ENCODE data around the gene CNEP1R1.

The CNEP1R1 gene

GRCh38 chr16:50043358-50043757 is 18.3 kb downstream of the CNEP1R1 start:
- no peak for TF ChIP-seq CTCF (conservative IDR thresholded peaks at IDR 0.05; ENCODE audit: low read length)
- no peak overlapping the region for H3K4me3 ChIP-seq (ENCODE audit: low read length)
- no peak for DNase-seq (ENCODE audit: low read depth)

GRCh38 chr16:50045412-50045811 is 20.4 kb downstream of the CNEP1R1 start:
- no peak for DNase-seq (ENCODE audit: low read depth)
- TF ChIP-seq CTCF (conservative IDR thresholded peaks at IDR 0.05; ENCODE audit: low read length), result no peak

GRCh38 chr16:50046853-50047252 is 21.8 kb downstream of the CNEP1R1 start:
- no peak for TF ChIP-seq CTCF (conservative IDR thresholded peaks at IDR 0.05; ENCODE audit: low read length)
- H3K4me3 ChIP-seq (ENCODE audit: low read length), result no peak overlapping the region
- no peak for DNase-seq (ENCODE audit: low read depth)

More at GRCh38 chr16:50045412-50045811, 20.4 kb downstream of the CNEP1R1 start:
- no peak overlapping the region for H3K4me3 ChIP-seq (ENCODE audit: low read length)

- no peak for DNase-seq (ENCODE audit: low read depth)
- no peak overlapping the region for H3K4me3 ChIP-seq (ENCODE audit: low read length)
- TF ChIP-seq CTCF (conservative IDR thresholded peaks at IDR 0.05; ENCODE audit: low read length), result no peak
These were observed 22.8 kb downstream of the CNEP1R1 start for GRCh38 chr16:50047864-50048263.

GRCh38 chr16:50050802-50051201 is 25.8 kb downstream of the CNEP1R1 start:
- DNase-seq (ENCODE audit: low read depth), result peak; percentile 47
- TF ChIP-seq CTCF (conservative IDR thresholded peaks at IDR 0.05; ENCODE audit: low read length), result no peak
- no peak overlapping the region for H3K4me3 ChIP-seq (ENCODE audit: low read length)

- TF ChIP-seq CTCF (conservative IDR thresholded peaks at IDR 0.05; ENCODE audit: low read length), result no peak
- no peak overlapping the region for H3K4me3 ChIP-seq (ENCODE audit: low read length)
- no peak for DNase-seq (ENCODE audit: low read depth)
These were observed 31.2 kb downstream of the CNEP1R1 start for GRCh38 chr16:50056226-50056625.

GRCh38 chr16:50058091-50058771 is 33.2 kb downstream of the CNEP1R1 start:
- TF ChIP-seq CTCF (conservative IDR thresholded peaks at IDR 0.05; ENCODE audit: low read length), result no peak
- no peak for DNase-seq (ENCODE audit: low read depth)

More at GRCh38 chr16:50058091-50058771, 33.2 kb downstream of the CNEP1R1 start:
- no peak overlapping the region for H3K4me3 ChIP-seq (ENCODE audit: low read length)
